Body of pancreas (tissue), 4 donors: ENCODE measurements around the gene AKT3. TPM values are rescaled to one million over a fixed set of nuclear protein-coding genes. Genes with fewer than 3 reads are reported as not detected.
"Not testable (repeated sequence)": the region's sequence is repeated elsewhere in the genome, so short reads cannot be mapped to it uniquely, and the experiment has no call there.

ENCODE experiments used
- ATAC-seq: fragments of 150-250 bp; one replicate; pipeline ENCODE4 v1.9.1; 2016
- DNase-seq, 4 donors: peaks; one replicate each; pipeline ENCODE4 v3.0.0-alpha.2; 2019
- H3K27ac ChIP-seq, 4 donors: fragments of 200-600 bp; sonication (generic); 1 replicate in 3 of 4; 2 replicates in 1 of 4; pipeline versions ENCODE4 v1.5.1 to v1.6.1; 2016 to 2019; ENCODE audit warnings: mild to moderate bottlenecking in 1 of 4, mixed read lengths in 1 of 4, moderate library complexity in 1 of 4
- H3K27me3 ChIP-seq, 2 donors: fragments of 200-600 bp; sonication (generic); one replicate each; pipeline ENCODE4 v1.6.0; 2016; ENCODE audit warnings: mild to moderate bottlenecking in 1 of 2
- H3K36me3 ChIP-seq, 2 donors: fragments of 200-600 bp; sonication (generic); replicated peaks in 1 of 2; 2 replicates each; pipeline ENCODE4 v1.5.1; 2016; ENCODE audit warnings: low read depth in 2 of 2; ENCODE audit not compliant: insufficient read depth in 1 of 2
- H3K4me1 ChIP-seq: fragments of 200-600 bp; sonication (generic); one replicate; pipeline ENCODE4 v1.6.0; 2016
- H3K4me3 ChIP-seq, 2 donors: fragments of 200-600 bp; sonication (generic); 1 replicate in 1 of 2; 2 replicates in 1 of 2; pipeline ENCODE4 v1.5.1; 2016 to 2019
- H3K9me3 ChIP-seq, 3 donors: fragments of 200-600 bp; sonication (generic); 1 replicate in 2 of 3; 2 replicates in 1 of 3; pipeline ENCODE4 v1.5.1; 2016
- CTCF ChIP-seq, 7 experiments: fragments of 450-650 bp in 4 of 7; fragments of 200-600 bp in 3 of 7; sonication (generic) in 3 of 7; IDR thresholded peaks; one replicate each; pipeline ENCODE4 v1.5.1; 2016 to 2019; ENCODE audit warnings: antibody characterized with exemption in 7 of 7
- POLR2A ChIP-seq, 3 donors: fragments of 450-650 bp; IDR thresholded peaks; one replicate each; pipeline ENCODE4 v1.6.1; 2016; ENCODE audit warnings: antibody characterized with exemption in 3 of 3, mild to moderate bottlenecking in 2 of 3
- WGBS, 2 donors: methylation state at CpG; one replicate each; pipeline ENCODE4 v1.1.5; 2017; 5-methylcytosine and 5-hydroxymethylcytosine counted together
- intact Hi-C: fragments of 100-400 bp; cut with DNase I; formaldehyde crosslinking; loops from one replicate; pipeline ENCODE4 v1.15.1; 2023
- total RNA-seq, 2 donors: library from RNA; depleted of rRNA; stranded (reverse); fragments of >200 nt; gene quantifications; one replicate each; pipeline ENCODE4 v1.1.0, GENCODE V29; 2016

The AKT3 gene
- total RNA-seq, 2 donors from 2014 or later, result 14.0 to 24.7 TPM

GRCh38 chr1:243790404-243790803, 59.6 kb downstream of the AKT3 start:
- ATAC-seq, result no peak
- peaks cover 3% of the 10 kb centered on the region for H3K4me1 ChIP-seq
- DNase-seq, result no peak
- no peaks in the 10 kb centered on the region for H3K9me3 ChIP-seq
- no peak for TF ChIP-seq POLR2A (IDR thresholded peaks at IDR 0.05)
- no peak for TF ChIP-seq CTCF (IDR thresholded peaks at IDR 0.05)
- WGBS, 2 donors, result 76 to 82% methylated on average over 3 of the region's 3 CpGs
- no peak overlapping the region for H3K4me3 ChIP-seq
- H3K27ac ChIP-seq, result no peak overlapping the region
- H3K36me3 ChIP-seq, result no peaks in the 10 kb centered on the region
- intact Hi-C loops, result no loop called here
- no peaks in the 10 kb centered on the region for H3K27me3 ChIP-seq

- Histone ChIP-seq H3K4me1 (no peaks in the 10 kb centered on the region), H3K36me3 (no peaks in the 10 kb centered on the region), H3K27ac (no peak overlapping the region), H3K4me3 (no peak overlapping the region), H3K9me3 (no peaks in the 10 kb centered on the region), H3K27me3 (no peaks in the 10 kb centered on the region)
- no peak for DNase-seq
- no peak for TF ChIP-seq POLR2A (IDR thresholded peaks at IDR 0.05)
- no peak for TF ChIP-seq CTCF (IDR thresholded peaks at IDR 0.05)
- no peak for ATAC-seq
- intact Hi-C loops, result no loop called here
- whole genome bisulfite sequencing, 2 donors, result 70 to 71% methylated on average over 3 of the region's 3 CpGs
These were observed 63.5 kb downstream of the AKT3 start for GRCh38 chr1:243786531-243786930.

GRCh38 chr1:243784506-243784905, 65.5 kb downstream of the AKT3 start:
- WGBS, 2 donors, result 86 to 88% methylated on average over 8 of the region's 8 CpGs
- no peak for DNase-seq

GRCh38 chr1:243783714-243784113, 66.3 kb downstream of the AKT3 start:
- no peaks in the 10 kb centered on the region for H3K36me3 ChIP-seq
- H3K4me3 ChIP-seq, result no peak overlapping the region
- H3K27me3 ChIP-seq, result no peaks in the 10 kb centered on the region
- H3K27ac ChIP-seq, result no peak overlapping the region
- no peak for TF ChIP-seq POLR2A (IDR thresholded peaks at IDR 0.05)
- TF ChIP-seq CTCF (IDR thresholded peaks at IDR 0.05), result no peak
- ATAC-seq (no peak), DNase-seq (no peak)
- intact Hi-C loops, result no loop called here
- H3K9me3 ChIP-seq, result no peaks in the 10 kb centered on the region
- no peaks in the 10 kb centered on the region for H3K4me1 ChIP-seq
- 44 to 45% methylated on average over 2 of the region's 2 CpGs for WGBS, 2 donors

More at GRCh38 chr1:243784506-243784905, 65.5 kb downstream of the AKT3 start:
- no peak for TF ChIP-seq POLR2A (IDR thresholded peaks at IDR 0.05)
- TF ChIP-seq CTCF (IDR thresholded peaks at IDR 0.05), result no peak
- H3K9me3 ChIP-seq, result no peaks in the 10 kb centered on the region
- H3K27ac ChIP-seq, result no peak overlapping the region
- H3K27me3 ChIP-seq, result no peaks in the 10 kb centered on the region
- no peaks in the 10 kb centered on the region for H3K4me1 ChIP-seq
- no peaks in the 10 kb centered on the region for H3K36me3 ChIP-seq
- intact Hi-C loops, result no loop called here
- no peak for ATAC-seq
- no peak overlapping the region for H3K4me3 ChIP-seq

GRCh38 chr1:243772361-243773050, 77.5 kb downstream of the AKT3 start:
- H3K4me1 ChIP-seq, H3K4me3 ChIP-seq, intact Hi-C loops, H3K27ac ChIP-seq, H3K27me3 ChIP-seq, H3K9me3 ChIP-seq, ATAC-seq, DNase-seq, H3K36me3 ChIP-seq: not testable (repeated sequence)
- WGBS, 2 donors, result 82 to 88% methylated on average over 4 of the region's 4 CpGs
